ENCODE results near the gene CSRP3. TPM values are rescaled to one million over a fixed set of nuclear protein-coding genes. Genes with fewer than 3 reads are reported as not detected.

Gene CSRP3
- total and polyA plus RNA-seq, 2 of the 4 experiments (the other 2 are of a cell fraction): not detected

- Histone ChIP-seq H3K36me3 (ENCODE audit: control insufficient read depth, insufficient read depth, low read length) (no peaks in the 10 kb centered on the region; the same call in 1 of the 2 replicates), H3K56ac (ENCODE audit: extremely low read depth, insufficient read depth, low read length) (peak within 1 kb of the TSS; percentile 43), H2BK120ac (ENCODE audit: low read depth, low read length) (no peak within 1 kb of the TSS), H3K79me1 (ENCODE audit: low read depth in 1 of 2, low read length in 2 of 2) (peaks cover 0 to 5% of the 10 kb centered on the region in 2 experiments; a peak in 1 of 4 replicates), H3K14ac (replicated peaks; ENCODE audit: low read depth, low read length) (0 out of 2 replicates have a peak within 1 kb of the TSS, but pooled peaks have one; percentile 7), H2AK5ac (ENCODE audit: low read depth, low read length) (no peak within 1 kb of the TSS), H3K18ac (ENCODE audit: low read depth, low read length) (no peak within 1 kb of the TSS), H3K9me3 (ENCODE audit: control insufficient read depth, insufficient read depth, low read length) (no peaks in the 10 kb centered on the region), H2BK20ac (ENCODE audit: low read depth, low read length) (no peak within 1 kb of the TSS), H3K4me3 (ENCODE audit: insufficient read depth, low read depth, low read length) (peak within 1 kb of the TSS; percentile 78), H3K23ac (ENCODE audit: low read depth, low read length) (peak within 1 kb of the TSS; percentile 18; the same call in 1 of the 2 replicates), H4K8ac (ENCODE audit: low read depth in 2 of 2, low read length in 2 of 2) (no peak within 1 kb of the TSS; a peak in 1 of 4 replicates), H3K4me1 (ENCODE audit: control insufficient read depth, insufficient read depth, low read length) (no peaks in the 10 kb centered on the region), H2BK5ac (ENCODE audit: low read depth, low read length, poor library complexity, severe bottlenecking) (no peak within 1 kb of the TSS), H2BK15ac (ENCODE audit: low read depth, low read length) (no peak within 1 kb of the TSS; the same call in 2 of the 3 replicates), H4K91ac (ENCODE audit: insufficient read depth, low read depth, low read length) (no peak within 1 kb of the TSS), H2AFZ (replicated peaks; ENCODE audit: low read length, poor library complexity) (peak within 1 kb of the TSS; percentile 94), H3K27ac (ENCODE audit: insufficient read depth, low read length) (no peak within 1 kb of the TSS; the same call in 1 of the 2 replicates), H2AK9ac (replicated peaks; ENCODE audit: low read depth, low read length, poor library complexity) (peak within 1 kb of the TSS; percentile 83), H3K4me2 (ENCODE audit: low read depth, low read length) (peak within 1 kb of the TSS; percentile 96), H3K4ac (ENCODE audit: low read depth, low read length) (peak within 1 kb of the TSS; percentile 37), H4K5ac (ENCODE audit: low read depth, low read length) (no peak within 1 kb of the TSS), H4K20me1 (ENCODE audit: insufficient read depth, low read length) (no peaks in the 10 kb centered on the region), H3K9me1 (ENCODE audit: insufficient read depth, low read length) (no peaks in the 10 kb centered on the region; the same call in 1 of the 2 replicates), H3K9ac (ENCODE audit: low read depth, low read length) (peak within 1 kb of the TSS; percentile 48), H3K27me3 (ENCODE audit: control insufficient read depth, insufficient read depth, low read length) (peaks cover 26% of the 10 kb centered on the region)
- in situ Hi-C loops (cut with MboI; ENCODE audit: low sequenced_read_pairs) (no loop called here), intact Hi-C loops (cut with micrococcal nuclease) (loop anchor here (5.0 kb wide), 2 partner anchors 123 to 163 kb away; partner anchors contain the start of gene ZDHHC13), dilution Hi-C loops (cut with HindIII; ENCODE audit: low sequenced_read_pairs, unreplicated experiment) (no loop called here)
- BruUV-seq (replicated peaks): no TSS peak
- 0% methylated on average over 17 of the region's 59 CpGs; no CpG with 5 or more reads in 1 of the 2 experiments for WGBS, 2 experiments (ENCODE audit: extremely low coverage in 2 of 2, insufficient read length in 1 of 2)
- CTCF ChIA-PET: interaction anchor here (0.6 to 1.1 kb wide), 2 partner anchors 18 to 1369 kb away, joined by 3 to 4 read pairs; no protein-coding TSS in a partner anchor
- ATAC-seq (ENCODE audit: low read depth): peak; percentile 97
- DNase-seq: peak; percentile 89
- POLR2A ChIA-PET (ENCODE audit: unreplicated experiment): no interaction called here
- TF ChIP-seq MXI1 (IDR thresholded peaks at IDR 0.05; ENCODE audit: borderline replicate concordance, low read depth, low read length) (peak; percentile 97), FOS (IDR thresholded peaks at IDR 0.05; ENCODE audit: low read depth, low read length) (peak; percentile 28; the same call in 1 of the 2 replicates), CTCF (conservative IDR thresholded peaks at IDR 0.05; ENCODE audit: low read depth, low read length) (no peak), BHLHE40 (IDR thresholded peaks at IDR 0.05; ENCODE audit: low read depth, low read length) (peak; percentile 46; the same call in 1 of the 2 replicates)
These were observed 38.9 kb upstream of the CSRP3 start, which contains the start of gene E2F8 for GRCh38 chr11:19240420-19241259. Gene E2F8 (minus strand): TSS chr11:19240945. CDS start chr11:19240121, 824 bp downstream.

All from IMR-90 (cell line).